ENCODE data around the gene TCEANC.

TCEANC gene, protein sequence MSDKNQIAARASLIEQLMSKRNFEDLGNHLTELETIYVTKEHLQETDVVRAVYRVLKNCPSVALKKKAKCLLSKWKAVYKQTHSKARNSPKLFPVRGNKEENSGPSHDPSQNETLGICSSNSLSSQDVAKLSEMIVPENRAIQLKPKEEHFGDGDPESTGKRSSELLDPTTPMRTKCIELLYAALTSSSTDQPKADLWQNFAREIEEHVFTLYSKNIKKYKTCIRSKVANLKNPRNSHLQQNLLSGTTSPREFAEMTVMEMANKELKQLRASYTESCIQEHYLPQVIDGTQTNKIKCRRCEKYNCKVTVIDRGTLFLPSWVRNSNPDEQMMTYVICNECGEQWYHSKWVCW
- long read RNA-seq, partial matches to known transcripts = 1 of 12 reads
- long read RNA-seq, other reads (novel, unspliced or antisense) = 10 of 12 reads

DNA sequence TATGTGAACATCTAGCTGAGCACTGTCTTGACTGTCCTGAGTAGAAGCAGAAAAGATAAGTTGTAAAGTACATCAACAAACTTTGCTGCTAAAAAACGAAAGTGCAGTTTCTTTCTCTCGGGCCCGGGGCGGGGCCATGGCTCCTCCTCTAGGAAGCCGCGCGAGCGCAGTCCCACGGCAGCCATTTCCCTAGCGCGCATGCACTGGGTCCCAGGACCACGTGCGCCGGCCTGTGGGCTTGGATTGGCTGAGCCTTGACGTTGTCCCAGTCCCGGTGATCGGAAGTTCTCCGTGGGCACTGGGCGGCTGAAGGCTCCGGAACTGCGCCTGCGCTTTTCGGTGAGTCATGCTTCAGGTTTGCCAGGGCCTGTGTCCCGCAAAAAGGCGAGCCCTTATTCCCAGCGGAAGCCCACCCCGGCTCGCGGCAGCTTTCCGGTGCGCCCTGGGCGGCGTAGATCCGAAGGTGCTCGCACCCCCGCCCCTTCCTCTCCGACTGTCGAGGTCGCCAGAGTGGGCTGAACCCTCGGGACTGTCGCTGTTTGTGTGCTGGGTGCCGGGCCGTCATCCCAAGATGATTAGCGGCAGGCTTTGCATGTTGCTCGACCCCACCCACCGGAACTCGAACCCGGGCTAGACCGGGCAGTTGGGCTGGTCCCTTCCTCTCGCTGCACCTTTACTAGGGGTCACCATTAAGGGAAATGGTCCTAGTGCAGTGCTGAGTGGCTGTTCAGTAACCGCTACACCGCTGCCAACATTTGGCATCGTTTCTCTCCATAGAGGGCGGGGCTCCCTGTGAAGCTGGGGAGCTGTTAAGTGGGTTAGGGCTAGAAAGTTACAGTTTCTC is at the start of gene TCEANC:
Gene TCEANC (plus strand): TSS at position 292 of the 844 bp plus-strand sequence. CDS start 9,368 bp downstream, outside the sequence.
- H3K27ac ChIP-seq (replicated peaks) = peak within 1 kb of the TSS; percentile 77
- H3K27me3 ChIP-seq (ENCODE audit: insufficient read depth, poor library complexity, severe bottlenecking) = no peaks in the 10 kb centered on the region
- TF ChIP-seq GABPA (IDR thresholded peaks at IDR 0.05; ENCODE audit: low read depth) = peak; percentile 57; the same call in 1 of the 2 replicates
- TF ChIP-seq POLR2AphosphoS5 (IDR thresholded peaks at IDR 0.05; ENCODE audit: low read depth) = peak; percentile 70
- TF ChIP-seq, protein P1, sequence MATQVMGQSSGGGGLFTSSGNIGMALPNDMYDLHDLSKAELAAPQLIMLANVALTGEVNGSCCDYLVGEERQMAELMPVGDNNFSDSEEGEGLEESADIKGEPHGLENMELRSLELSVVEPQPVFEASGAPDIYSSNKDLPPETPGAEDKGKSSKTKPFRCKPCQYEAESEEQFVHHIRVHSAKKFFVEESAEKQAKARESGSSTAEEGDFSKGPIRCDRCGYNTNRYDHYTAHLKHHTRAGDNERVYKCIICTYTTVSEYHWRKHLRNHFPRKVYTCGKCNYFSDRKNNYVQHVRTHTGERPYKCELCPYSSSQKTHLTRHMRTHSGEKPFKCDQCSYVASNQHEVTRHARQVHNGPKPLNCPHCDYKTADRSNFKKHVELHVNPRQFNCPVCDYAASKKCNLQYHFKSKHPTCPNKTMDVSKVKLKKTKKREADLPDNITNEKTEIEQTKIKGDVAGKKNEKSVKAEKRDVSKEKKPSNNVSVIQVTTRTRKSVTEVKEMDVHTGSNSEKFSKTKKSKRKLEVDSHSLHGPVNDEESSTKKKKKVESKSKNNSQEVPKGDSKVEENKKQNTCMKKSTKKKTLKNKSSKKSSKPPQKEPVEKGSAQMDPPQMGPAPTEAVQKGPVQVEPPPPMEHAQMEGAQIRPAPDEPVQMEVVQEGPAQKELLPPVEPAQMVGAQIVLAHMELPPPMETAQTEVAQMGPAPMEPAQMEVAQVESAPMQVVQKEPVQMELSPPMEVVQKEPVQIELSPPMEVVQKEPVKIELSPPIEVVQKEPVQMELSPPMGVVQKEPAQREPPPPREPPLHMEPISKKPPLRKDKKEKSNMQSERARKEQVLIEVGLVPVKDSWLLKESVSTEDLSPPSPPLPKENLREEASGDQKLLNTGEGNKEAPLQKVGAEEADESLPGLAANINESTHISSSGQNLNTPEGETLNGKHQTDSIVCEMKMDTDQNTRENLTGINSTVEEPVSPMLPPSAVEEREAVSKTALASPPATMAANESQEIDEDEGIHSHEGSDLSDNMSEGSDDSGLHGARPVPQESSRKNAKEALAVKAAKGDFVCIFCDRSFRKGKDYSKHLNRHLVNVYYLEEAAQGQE (IDR thresholded peaks at IDR 0.05; ENCODE audit: insufficient replicate concordance, low read depth) = no peak
- peak; percentile 86 to 94 for DNase-seq (ENCODE audit: low read depth in 1 of 2, low spot score in 1 of 2)
- H3K4me3 ChIP-seq (replicated peaks; ENCODE audit: insufficient read depth, low read length) = peak within 1 kb of the TSS; percentile 59

DNA sequence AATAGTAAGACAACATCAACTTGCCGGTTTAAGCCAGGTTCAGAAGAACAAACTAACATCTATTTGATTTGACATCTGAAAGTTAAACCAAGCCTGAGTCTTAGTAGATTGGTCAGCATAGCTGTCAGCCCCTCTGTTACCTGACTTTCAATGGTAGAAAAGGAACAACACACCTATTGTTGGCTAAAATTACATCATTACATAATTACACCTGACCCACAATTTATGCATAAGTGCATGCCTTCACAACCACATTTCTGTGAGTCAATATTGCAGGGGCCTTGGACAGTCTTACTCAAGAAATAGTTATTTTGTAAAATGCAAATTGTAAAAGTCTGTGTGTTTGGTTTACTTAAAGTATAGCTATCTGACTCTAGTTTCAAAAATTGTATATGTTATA is 47.3 kb upstream of the TCEANC start:
- TF ChIP-seq, protein P2, sequence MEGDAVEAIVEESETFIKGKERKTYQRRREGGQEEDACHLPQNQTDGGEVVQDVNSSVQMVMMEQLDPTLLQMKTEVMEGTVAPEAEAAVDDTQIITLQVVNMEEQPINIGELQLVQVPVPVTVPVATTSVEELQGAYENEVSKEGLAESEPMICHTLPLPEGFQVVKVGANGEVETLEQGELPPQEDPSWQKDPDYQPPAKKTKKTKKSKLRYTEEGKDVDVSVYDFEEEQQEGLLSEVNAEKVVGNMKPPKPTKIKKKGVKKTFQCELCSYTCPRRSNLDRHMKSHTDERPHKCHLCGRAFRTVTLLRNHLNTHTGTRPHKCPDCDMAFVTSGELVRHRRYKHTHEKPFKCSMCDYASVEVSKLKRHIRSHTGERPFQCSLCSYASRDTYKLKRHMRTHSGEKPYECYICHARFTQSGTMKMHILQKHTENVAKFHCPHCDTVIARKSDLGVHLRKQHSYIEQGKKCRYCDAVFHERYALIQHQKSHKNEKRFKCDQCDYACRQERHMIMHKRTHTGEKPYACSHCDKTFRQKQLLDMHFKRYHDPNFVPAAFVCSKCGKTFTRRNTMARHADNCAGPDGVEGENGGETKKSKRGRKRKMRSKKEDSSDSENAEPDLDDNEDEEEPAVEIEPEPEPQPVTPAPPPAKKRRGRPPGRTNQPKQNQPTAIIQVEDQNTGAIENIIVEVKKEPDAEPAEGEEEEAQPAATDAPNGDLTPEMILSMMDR (IDR thresholded peaks at IDR 0.05; ENCODE audit: insufficient read depth, low read length) = no peak
- TF ChIP-seq, protein P1 (IDR thresholded peaks at IDR 0.05; ENCODE audit: insufficient replicate concordance, low read depth) = no peak
- TF ChIP-seq POLR2AphosphoS5 (IDR thresholded peaks at IDR 0.05; ENCODE audit: low read depth) (no peak), GABPA (IDR thresholded peaks at IDR 0.05; ENCODE audit: low read depth) (no peak), SPI1 (IDR thresholded peaks at IDR 0.05; ENCODE audit: borderline replicate concordance, low read depth) (no peak)
- H3K4me3 ChIP-seq (replicated peaks; ENCODE audit: insufficient read depth, low read length) = no peak overlapping the region
- H3K27me3 ChIP-seq (ENCODE audit: insufficient read depth, poor library complexity, severe bottlenecking) = no peaks in the 10 kb centered on the region
- DNase-seq (ENCODE audit: low read depth in 1 of 2, low spot score in 1 of 2) = no peak
- no peak overlapping the region for H3K27ac ChIP-seq (replicated peaks)

DNA sequence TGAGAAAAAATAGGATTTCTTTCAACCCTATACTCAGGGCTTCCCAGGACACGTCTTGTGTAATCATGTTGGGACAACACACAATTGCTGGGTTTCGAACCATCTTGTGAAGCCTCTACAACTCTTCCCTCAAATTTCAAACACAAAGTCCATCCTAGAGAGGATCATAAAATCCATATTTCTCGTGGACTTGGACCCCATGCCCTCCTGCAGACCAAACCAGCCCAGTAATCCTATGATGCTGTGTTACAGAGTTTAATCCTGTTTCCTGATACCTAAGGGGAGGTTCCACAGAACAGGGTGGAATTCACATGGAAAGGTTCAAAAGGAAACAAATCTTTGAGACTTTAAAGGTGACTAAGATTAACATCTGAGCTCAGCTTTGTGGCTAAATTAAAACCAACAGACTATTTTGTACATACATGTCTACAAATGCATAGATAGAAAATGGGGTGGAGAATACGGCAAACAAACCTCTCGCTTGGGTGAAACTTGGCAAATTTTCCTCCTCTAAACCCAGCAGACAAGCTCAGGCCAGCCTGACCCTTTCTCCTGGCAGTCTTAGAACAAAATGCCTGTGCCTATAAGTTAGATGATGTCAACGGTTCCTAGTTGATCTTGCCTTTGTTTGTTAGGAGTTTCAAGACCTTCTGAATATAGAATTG is 45.5 kb upstream of the TCEANC start:
- DNase-seq (ENCODE audit: low read depth in 1 of 2, low spot score in 1 of 2) = no peak
- Histone ChIP-seq H3K4me3 (replicated peaks; ENCODE audit: insufficient read depth, low read length) (no peak overlapping the region), H3K27ac (replicated peaks) (no peak overlapping the region), H3K27me3 (ENCODE audit: insufficient read depth, poor library complexity, severe bottlenecking) (no peaks in the 10 kb centered on the region)
- TF ChIP-seq, protein P1 (IDR thresholded peaks at IDR 0.05; ENCODE audit: insufficient replicate concordance, low read depth) = no peak
- no peak for TF ChIP-seq POLR2AphosphoS5 (IDR thresholded peaks at IDR 0.05; ENCODE audit: low read depth)
- TF ChIP-seq, protein P2 (IDR thresholded peaks at IDR 0.05; ENCODE audit: insufficient read depth, low read length) = no peak

All from HL-60 (cell line).